Ovary (tissue), 3 donors: ENCODE data around the gene IKZF4.

Source experiments
- CTCF ChIP-seq, 3 donors: fragments of 450-650 bp in 2 of 3; fragments of 200-600 bp in 1 of 3; IDR thresholded peaks; one replicate each; pipeline versions ENCODE4 v1.5.1 to v1.8.0; 2016 to 2022; ENCODE audit warnings: antibody characterized with exemption in 3 of 3, mild to moderate bottlenecking in 1 of 3
- EP300 ChIP-seq: sonication (generic); formaldehyde crosslinking; IDR thresholded peaks from one replicate; pipeline ENCODE4 v1.6.1; 2017; ENCODE audit warnings: antibody characterized with exemption
- POLR2A ChIP-seq: fragments of 450-650 bp; IDR thresholded peaks from one replicate; pipeline ENCODE4 v1.6.1; 2017; ENCODE audit warnings: antibody characterized with exemption, mild to moderate bottlenecking, moderate library complexity
- donor health status: DM: no; HTN: no; CAD: no.

- no peak for TF ChIP-seq CTCF (IDR thresholded peaks at IDR 0.05)
- no peak for TF ChIP-seq EP300
- no peak for TF ChIP-seq POLR2A
These were observed 7.8 kb downstream of the IKZF4 start for GRCh38 chr12:56028511-56029165.
